ENCODE results near the gene SPTBN2. TPM values are rescaled to one million over a fixed set of nuclear protein-coding genes. Genes with fewer than 3 reads are reported as not detected.
A peak's percentile ranks its signal among the peaks of the same experiment; 100 is the strongest.

The SPTBN2 gene
- total RNA-seq, 1 experiment from 2014 or later = 40.7 TPM

DNA sequence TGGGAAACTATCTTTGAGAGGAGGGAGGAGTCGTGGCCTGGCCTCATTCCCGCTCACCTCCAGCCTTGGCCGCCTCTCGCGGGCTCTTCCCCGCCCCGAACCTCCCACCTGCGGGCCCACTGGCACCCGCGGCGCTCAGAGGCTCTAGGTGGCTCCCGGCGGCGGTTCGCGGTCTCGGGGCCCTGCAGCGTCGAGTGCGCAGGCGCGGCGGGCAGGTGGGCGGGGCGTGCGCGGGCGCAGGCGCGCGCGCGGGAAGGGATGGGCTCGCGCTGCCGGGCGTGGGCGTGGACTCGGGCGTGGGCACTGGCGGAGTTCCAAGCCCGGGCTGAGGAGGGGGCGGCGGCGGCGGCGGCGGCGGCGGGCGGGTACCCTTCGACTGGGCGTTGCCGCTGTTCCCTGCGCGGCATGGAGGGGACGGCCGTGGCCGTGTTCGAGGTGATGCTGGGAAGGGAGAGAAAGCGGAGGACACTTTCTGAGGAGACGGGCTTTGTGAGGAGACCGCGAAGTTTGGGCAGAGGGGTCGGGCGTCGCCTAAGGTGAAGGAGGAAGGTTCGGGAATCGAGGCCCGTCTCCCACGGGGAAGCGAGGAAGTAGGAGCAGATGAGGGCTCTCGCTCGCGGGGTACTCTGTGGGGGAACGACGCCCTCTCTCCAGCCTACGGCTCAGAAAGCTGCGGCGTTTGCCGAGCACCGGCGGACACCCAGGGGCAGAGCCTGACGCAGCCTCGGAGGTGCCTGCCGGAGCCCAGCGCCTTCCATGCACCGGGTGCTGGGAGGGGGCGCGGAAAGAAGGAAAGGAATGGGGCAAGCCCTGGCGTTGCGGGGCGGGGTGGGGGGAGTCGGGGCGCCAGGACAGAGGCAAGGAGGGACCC, 15.7 kb upstream of the SPTBN2 start (continued):
- TF ChIP-seq GRHL2 (CRISPR knock-in tag; IDR thresholded peaks at IDR 0.05; ENCODE audit: insufficient replicate concordance, severe bottlenecking) (no peak), TEAD1 (CRISPR knock-in tag; IDR thresholded peaks at IDR 0.05) (peak; percentile 71; the same call in 1 of the 2 replicates), RORB (CRISPR knock-in tag; IDR thresholded peaks at IDR 0.05) (no peak), FOXK1 (CRISPR knock-in tag; IDR thresholded peaks at IDR 0.05) (peak; percentile 20; the same call in 1 of the 2 replicates), KAT7 (CRISPR knock-in tag; IDR thresholded peaks at IDR 0.05; ENCODE audit: borderline replicate concordance) (peak; percentile 87; the same call in 1 of the 2 replicates), ELF4 (CRISPR knock-in tag; IDR thresholded peaks at IDR 0.05; ENCODE audit: low read depth) (no peak), SP1 (CRISPR knock-in tag; conservative IDR thresholded peaks at IDR 0.05) (peak; percentile 82), EMX1 (CRISPR knock-in tag; IDR thresholded peaks at IDR 0.05) (no peak), ZNF219 (CRISPR knock-in tag; IDR thresholded peaks at IDR 0.05; ENCODE audit: borderline replicate concordance) (no peak), CREM (CRISPR knock-in tag; IDR thresholded peaks at IDR 0.05) (peak; percentile 75), SMAD4 (CRISPR knock-in tag; IDR thresholded peaks at IDR 0.05) (no peak), ZBTB21 (CRISPR knock-in tag; IDR thresholded peaks at IDR 0.05; ENCODE audit: borderline replicate concordance) (no peak), IRF2 (CRISPR knock-in tag; IDR thresholded peaks at IDR 0.05; ENCODE audit: borderline replicate concordance, low read depth) (no peak), NFATC4 (CRISPR knock-in tag; IDR thresholded peaks at IDR 0.05) (no peak), ETV6 (CRISPR knock-in tag; IDR thresholded peaks at IDR 0.05) (no peak), PRRX2 (CRISPR knock-in tag; IDR thresholded peaks at IDR 0.05) (0 out of 2 replicates have a peak, but pooled peaks have one; percentile 30), SMAD3 (CRISPR knock-in tag; IDR thresholded peaks at IDR 0.05; ENCODE audit: borderline replicate concordance) (no peak; the same call in 1 of the 2 replicates), FOXP1 (CRISPR knock-in tag; IDR thresholded peaks at IDR 0.05; ENCODE audit: borderline replicate concordance) (peak; percentile 90)
- TF ChIP-seq, protein P1, sequence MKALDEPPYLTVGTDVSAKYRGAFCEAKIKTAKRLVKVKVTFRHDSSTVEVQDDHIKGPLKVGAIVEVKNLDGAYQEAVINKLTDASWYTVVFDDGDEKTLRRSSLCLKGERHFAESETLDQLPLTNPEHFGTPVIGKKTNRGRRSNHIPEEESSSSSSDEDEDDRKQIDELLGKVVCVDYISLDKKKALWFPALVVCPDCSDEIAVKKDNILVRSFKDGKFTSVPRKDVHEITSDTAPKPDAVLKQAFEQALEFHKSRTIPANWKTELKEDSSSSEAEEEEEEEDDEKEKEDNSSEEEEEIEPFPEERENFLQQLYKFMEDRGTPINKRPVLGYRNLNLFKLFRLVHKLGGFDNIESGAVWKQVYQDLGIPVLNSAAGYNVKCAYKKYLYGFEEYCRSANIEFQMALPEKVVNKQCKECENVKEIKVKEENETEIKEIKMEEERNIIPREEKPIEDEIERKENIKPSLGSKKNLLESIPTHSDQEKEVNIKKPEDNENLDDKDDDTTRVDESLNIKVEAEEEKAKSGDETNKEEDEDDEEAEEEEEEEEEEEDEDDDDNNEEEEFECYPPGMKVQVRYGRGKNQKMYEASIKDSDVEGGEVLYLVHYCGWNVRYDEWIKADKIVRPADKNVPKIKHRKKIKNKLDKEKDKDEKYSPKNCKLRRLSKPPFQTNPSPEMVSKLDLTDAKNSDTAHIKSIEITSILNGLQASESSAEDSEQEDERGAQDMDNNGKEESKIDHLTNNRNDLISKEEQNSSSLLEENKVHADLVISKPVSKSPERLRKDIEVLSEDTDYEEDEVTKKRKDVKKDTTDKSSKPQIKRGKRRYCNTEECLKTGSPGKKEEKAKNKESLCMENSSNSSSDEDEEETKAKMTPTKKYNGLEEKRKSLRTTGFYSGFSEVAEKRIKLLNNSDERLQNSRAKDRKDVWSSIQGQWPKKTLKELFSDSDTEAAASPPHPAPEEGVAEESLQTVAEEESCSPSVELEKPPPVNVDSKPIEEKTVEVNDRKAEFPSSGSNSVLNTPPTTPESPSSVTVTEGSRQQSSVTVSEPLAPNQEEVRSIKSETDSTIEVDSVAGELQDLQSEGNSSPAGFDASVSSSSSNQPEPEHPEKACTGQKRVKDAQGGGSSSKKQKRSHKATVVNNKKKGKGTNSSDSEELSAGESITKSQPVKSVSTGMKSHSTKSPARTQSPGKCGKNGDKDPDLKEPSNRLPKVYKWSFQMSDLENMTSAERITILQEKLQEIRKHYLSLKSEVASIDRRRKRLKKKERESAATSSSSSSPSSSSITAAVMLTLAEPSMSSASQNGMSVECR (CRISPR knock-in tag; IDR thresholded peaks at IDR 0.05; ENCODE audit: borderline replicate concordance) = peak; percentile 66; the same call in 1 of the 2 replicates
- TF ChIP-seq, protein P2, sequence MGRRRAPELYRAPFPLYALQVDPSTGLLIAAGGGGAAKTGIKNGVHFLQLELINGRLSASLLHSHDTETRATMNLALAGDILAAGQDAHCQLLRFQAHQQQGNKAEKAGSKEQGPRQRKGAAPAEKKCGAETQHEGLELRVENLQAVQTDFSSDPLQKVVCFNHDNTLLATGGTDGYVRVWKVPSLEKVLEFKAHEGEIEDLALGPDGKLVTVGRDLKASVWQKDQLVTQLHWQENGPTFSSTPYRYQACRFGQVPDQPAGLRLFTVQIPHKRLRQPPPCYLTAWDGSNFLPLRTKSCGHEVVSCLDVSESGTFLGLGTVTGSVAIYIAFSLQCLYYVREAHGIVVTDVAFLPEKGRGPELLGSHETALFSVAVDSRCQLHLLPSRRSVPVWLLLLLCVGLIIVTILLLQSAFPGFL (CRISPR knock-in tag; IDR thresholded peaks at IDR 0.05; ENCODE audit: borderline replicate concordance) = no peak
- TF ChIP-seq, protein P3, sequence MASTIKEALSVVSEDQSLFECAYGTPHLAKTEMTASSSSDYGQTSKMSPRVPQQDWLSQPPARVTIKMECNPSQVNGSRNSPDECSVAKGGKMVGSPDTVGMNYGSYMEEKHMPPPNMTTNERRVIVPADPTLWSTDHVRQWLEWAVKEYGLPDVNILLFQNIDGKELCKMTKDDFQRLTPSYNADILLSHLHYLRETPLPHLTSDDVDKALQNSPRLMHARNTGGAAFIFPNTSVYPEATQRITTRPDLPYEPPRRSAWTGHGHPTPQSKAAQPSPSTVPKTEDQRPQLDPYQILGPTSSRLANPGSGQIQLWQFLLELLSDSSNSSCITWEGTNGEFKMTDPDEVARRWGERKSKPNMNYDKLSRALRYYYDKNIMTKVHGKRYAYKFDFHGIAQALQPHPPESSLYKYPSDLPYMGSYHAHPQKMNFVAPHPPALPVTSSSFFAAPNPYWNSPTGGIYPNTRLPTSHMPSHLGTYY (CRISPR knock-in tag; IDR thresholded peaks at IDR 0.05) = no peak
- TF ChIP-seq, protein P4, sequence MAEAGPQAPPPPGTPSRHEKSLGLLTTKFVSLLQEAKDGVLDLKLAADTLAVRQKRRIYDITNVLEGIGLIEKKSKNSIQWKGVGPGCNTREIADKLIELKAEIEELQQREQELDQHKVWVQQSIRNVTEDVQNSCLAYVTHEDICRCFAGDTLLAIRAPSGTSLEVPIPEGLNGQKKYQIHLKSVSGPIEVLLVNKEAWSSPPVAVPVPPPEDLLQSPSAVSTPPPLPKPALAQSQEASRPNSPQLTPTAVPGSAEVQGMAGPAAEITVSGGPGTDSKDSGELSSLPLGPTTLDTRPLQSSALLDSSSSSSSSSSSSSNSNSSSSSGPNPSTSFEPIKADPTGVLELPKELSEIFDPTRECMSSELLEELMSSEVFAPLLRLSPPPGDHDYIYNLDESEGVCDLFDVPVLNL (CRISPR knock-in tag; IDR thresholded peaks at IDR 0.05; ENCODE audit: borderline replicate concordance, low read depth) = no peak; the same call in 1 of the 2 replicates
- TF ChIP-seq, protein P5, sequence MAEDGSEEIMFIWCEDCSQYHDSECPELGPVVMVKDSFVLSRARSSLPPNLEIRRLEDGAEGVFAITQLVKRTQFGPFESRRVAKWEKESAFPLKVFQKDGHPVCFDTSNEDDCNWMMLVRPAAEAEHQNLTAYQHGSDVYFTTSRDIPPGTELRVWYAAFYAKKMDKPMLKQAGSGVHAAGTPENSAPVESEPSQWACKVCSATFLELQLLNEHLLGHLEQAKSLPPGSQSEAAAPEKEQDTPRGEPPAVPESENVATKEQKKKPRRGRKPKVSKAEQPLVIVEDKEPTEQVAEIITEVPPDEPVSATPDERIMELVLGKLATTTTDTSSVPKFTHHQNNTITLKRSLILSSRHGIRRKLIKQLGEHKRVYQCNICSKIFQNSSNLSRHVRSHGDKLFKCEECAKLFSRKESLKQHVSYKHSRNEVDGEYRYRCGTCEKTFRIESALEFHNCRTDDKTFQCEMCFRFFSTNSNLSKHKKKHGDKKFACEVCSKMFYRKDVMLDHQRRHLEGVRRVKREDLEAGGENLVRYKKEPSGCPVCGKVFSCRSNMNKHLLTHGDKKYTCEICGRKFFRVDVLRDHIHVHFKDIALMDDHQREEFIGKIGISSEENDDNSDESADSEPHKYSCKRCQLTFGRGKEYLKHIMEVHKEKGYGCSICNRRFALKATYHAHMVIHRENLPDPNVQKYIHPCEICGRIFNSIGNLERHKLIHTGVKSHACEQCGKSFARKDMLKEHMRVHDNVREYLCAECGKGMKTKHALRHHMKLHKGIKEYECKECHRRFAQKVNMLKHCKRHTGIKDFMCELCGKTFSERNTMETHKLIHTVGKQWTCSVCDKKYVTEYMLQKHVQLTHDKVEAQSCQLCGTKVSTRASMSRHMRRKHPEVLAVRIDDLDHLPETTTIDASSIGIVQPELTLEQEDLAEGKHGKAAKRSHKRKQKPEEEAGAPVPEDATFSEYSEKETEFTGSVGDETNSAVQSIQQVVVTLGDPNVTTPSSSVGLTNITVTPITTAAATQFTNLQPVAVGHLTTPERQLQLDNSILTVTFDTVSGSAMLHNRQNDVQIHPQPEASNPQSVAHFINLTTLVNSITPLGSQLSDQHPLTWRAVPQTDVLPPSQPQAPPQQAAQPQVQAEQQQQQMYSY (CRISPR knock-in tag; IDR thresholded peaks at IDR 0.05) = no peak
- TF ChIP-seq, protein P6, sequence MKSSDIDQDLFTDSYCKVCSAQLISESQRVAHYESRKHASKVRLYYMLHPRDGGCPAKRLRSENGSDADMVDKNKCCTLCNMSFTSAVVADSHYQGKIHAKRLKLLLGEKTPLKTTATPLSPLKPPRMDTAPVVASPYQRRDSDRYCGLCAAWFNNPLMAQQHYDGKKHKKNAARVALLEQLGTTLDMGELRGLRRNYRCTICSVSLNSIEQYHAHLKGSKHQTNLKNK (CRISPR knock-in tag; IDR thresholded peaks at IDR 0.05) = no peak

Measured in WTC11 (cell line).